H1 (cell line): ENCODE data around the gene RSBN1. TPM values are rescaled to one million over a fixed set of nuclear protein-coding genes. Genes with fewer than 3 reads are reported as not detected.

Source experiments
- CTBP2 ChIP-seq: IDR thresholded peaks from 2 replicates; pipeline ENCODE4 v1.7.0; 2011; ENCODE audit warnings: borderline replicate concordance, mild to moderate bottlenecking, moderate library complexity, mixed read lengths, low read length; ENCODE audit not compliant: insufficient read depth, insufficient read length
- JUND ChIP-seq: IDR thresholded peaks from 2 replicates; pipeline ENCODE4 v1.6.1; 2011; ENCODE audit warnings: mild to moderate bottlenecking, improper control_type of control experiment, low read length
- POLR2A ChIP-seq, 2 experiments: IDR thresholded peaks; 1 replicate in 1 of 2; 2 replicates in 1 of 2; pipeline ENCODE4 v1.6.1; 2011; ENCODE audit warnings: low read depth in 2 of 2, low read length in 2 of 2, mild to moderate bottlenecking in 2 of 2; ENCODE audit errors: control extremely low read depth in 1 of 2
- SIRT6 ChIP-seq: IDR thresholded peaks from one replicate; pipeline ENCODE4 v1.7.1; 2012; ENCODE audit warnings: low read length, inconsistent platforms
- polyA plus RNA-seq, 7 experiments: library from polyadenylated mRNA; depleted of rRNA in 3 of 7; stranded (reverse) in 5 of 7; unstranded in 2 of 7; fragments of >200 nt in 5 of 7; fragments of 200-250 nt in 2 of 7; gene quantifications; 1 replicate in 5 of 7; 2 replicates in 1 of 7; 4 replicates in 1 of 7; pipeline versions ENCODE4 v1.2.1 to v1.2.3, GENCODE V29; 2011 to 2013; ENCODE audit warnings: missing spikeins in 2 of 7, mixed read lengths in 2 of 7
- total RNA-seq: library from RNA; stranded (reverse); fragmentation: NEBNext Ultra II Directional; extraction: Animal tissue kit (Norgen Biotek cat#: 25700); gene quantifications from 2 replicates; pipeline ENCODE4 v1.2.1, GENCODE V29; 2021

RSBN1 gene
- total and polyA plus RNA-seq, 2 of the 8 experiments (the other 6 are each of a cell fraction or from before 2014, with no cell fraction given): 4.2 to 17.6 TPM

- TF ChIP-seq CTBP2: no peak
- no peak for TF ChIP-seq POLR2A (IDR thresholded peaks at IDR 0.05; ENCODE audit: control extremely low read depth in 1 of 2, low read depth in 2 of 2, low read length in 2 of 2)
- TF ChIP-seq SIRT6: no peak
- TF ChIP-seq JUND: no peak
These were observed 61.2 kb downstream of the RSBN1 start (continued) for GRCh38 chr1:113751114-113751513.
